ENCODE data around the gene DYNC2H1. TPM values are rescaled to one million over a fixed set of nuclear protein-coding genes. Genes with fewer than 3 reads are reported as not detected.

The DYNC2H1 gene
- total RNA-seq, 4 donors from 2014 or later, result 4.7 to 14.0 (median 8.1) TPM

DNA sequence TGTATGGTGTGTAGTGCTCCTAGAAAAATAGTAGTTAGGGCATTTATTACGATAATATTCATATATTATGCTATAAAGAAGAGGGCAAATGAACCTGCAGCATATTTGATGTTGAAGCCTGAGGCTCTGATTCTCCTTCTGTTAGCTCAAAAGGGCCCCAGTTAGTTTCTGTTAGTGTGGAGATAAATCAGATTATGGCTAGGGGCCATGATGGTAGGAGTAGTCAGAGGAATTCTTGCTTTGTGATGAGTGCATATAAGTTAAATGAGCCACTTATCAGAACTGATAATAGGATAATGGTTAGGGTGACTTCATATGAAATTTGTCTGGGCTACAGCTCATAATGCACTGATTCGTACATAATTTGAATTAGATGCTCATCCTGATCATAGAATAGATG, 298.4 kb downstream of the DYNC2H1 start:
- Histone ChIP-seq H3K27ac (no peak overlapping the region), H3K4me1 (no peaks in the 10 kb centered on the region)
- TF ChIP-seq, protein P1, sequence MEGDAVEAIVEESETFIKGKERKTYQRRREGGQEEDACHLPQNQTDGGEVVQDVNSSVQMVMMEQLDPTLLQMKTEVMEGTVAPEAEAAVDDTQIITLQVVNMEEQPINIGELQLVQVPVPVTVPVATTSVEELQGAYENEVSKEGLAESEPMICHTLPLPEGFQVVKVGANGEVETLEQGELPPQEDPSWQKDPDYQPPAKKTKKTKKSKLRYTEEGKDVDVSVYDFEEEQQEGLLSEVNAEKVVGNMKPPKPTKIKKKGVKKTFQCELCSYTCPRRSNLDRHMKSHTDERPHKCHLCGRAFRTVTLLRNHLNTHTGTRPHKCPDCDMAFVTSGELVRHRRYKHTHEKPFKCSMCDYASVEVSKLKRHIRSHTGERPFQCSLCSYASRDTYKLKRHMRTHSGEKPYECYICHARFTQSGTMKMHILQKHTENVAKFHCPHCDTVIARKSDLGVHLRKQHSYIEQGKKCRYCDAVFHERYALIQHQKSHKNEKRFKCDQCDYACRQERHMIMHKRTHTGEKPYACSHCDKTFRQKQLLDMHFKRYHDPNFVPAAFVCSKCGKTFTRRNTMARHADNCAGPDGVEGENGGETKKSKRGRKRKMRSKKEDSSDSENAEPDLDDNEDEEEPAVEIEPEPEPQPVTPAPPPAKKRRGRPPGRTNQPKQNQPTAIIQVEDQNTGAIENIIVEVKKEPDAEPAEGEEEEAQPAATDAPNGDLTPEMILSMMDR (IDR thresholded peaks at IDR 0.05), result no peak
- no peak for TF ChIP-seq POLR2A (IDR thresholded peaks at IDR 0.05)

GRCh38 chr11:103413266-103413888, 304.2 kb downstream of the DYNC2H1 start:
- DNase-seq, result no peak
- H3K9me3 ChIP-seq, result no peaks in the 10 kb centered on the region
- no peak overlapping the region for H3K27ac ChIP-seq
- no peaks in the 10 kb centered on the region for H3K27me3 ChIP-seq
- H3K36me3 ChIP-seq, result no peaks in the 10 kb centered on the region
- H3K4me3 ChIP-seq, result no peak overlapping the region
- TF ChIP-seq, protein P1 (IDR thresholded peaks at IDR 0.05), result no peak
- no peak for TF ChIP-seq POLR2A (IDR thresholded peaks at IDR 0.05)
- no peaks in the 10 kb centered on the region for H3K4me1 ChIP-seq

More for the DNA sequence above, 298.4 kb downstream of the DYNC2H1 start:
- no peak for DNase-seq
- Histone ChIP-seq H3K36me3 (no peaks in the 10 kb centered on the region), H3K9me3 (no peaks in the 10 kb centered on the region), H3K27me3 (no peaks in the 10 kb centered on the region), H3K4me3 (no peak overlapping the region)

GRCh38 chr11:103418014-103418413, 308.8 kb downstream of the DYNC2H1 start:
- TF ChIP-seq POLR2A (IDR thresholded peaks at IDR 0.05), result no peak
- TF ChIP-seq, protein P1 (IDR thresholded peaks at IDR 0.05), result no peak
- Histone ChIP-seq H3K27ac (no peak overlapping the region), H3K4me3 (no peak overlapping the region)

GRCh38 chr11:103420593-103420992, 311.4 kb downstream of the DYNC2H1 start:
- no peaks in the 10 kb centered on the region for H3K9me3 ChIP-seq
- H3K4me1 ChIP-seq, result no peaks in the 10 kb centered on the region
- TF ChIP-seq, protein P1 (IDR thresholded peaks at IDR 0.05), result no peak
- TF ChIP-seq POLR2A (IDR thresholded peaks at IDR 0.05), result no peak
- no peak for DNase-seq
- H3K27ac ChIP-seq, result no peak overlapping the region
- H3K36me3 ChIP-seq, result no peaks in the 10 kb centered on the region
- H3K4me3 ChIP-seq, result no peak overlapping the region
- H3K27me3 ChIP-seq, result no peaks in the 10 kb centered on the region

More at GRCh38 chr11:103418014-103418413, 308.8 kb downstream of the DYNC2H1 start:
- DNase-seq, result no peak
- H3K36me3 ChIP-seq, result no peaks in the 10 kb centered on the region
- no peaks in the 10 kb centered on the region for H3K9me3 ChIP-seq
- no peaks in the 10 kb centered on the region for H3K27me3 ChIP-seq
- H3K4me1 ChIP-seq, result no peaks in the 10 kb centered on the region

DNA sequence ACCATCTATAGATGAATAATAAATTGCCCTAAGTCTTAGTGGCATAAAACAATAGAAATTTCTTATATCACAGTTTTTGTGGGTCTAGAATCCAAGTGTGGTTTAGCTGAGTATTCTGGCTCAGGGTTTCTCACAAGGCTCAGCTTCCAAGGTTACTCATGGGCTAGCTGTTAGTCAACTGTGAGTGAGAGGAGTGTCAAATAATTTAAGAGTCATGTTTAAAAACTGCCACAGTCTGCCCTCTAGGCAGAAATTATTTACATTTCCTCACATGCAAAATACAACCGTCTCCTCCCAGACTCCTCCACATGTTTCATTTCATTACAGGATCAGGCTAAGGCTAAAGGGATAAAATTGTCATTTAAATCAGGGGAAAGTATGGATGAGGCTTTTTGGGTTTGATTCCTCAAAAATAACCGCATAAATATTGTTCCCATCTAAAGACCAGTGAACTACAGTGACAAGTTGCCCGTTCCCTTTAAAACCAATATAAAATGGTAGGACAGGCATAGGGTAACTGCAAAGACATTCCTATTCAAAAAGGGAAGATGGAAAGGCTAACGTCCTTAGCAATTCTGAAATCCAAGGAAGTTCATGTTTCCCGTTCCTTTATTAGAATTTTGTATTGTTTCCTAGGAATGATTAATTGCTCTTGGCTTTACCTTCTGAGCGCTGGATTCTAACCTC, 324.3 kb downstream of the DYNC2H1 start:
- Histone ChIP-seq H3K4me3 (no peak overlapping the region), H3K36me3 (no peaks in the 10 kb centered on the region), H3K9me3 (no peaks in the 10 kb centered on the region), H3K27ac (no peak overlapping the region), H3K4me1 (no peaks in the 10 kb centered on the region), H3K27me3 (no peaks in the 10 kb centered on the region)
- no peak for DNase-seq
- TF ChIP-seq, protein P1 (IDR thresholded peaks at IDR 0.05), result no peak
- no peak for TF ChIP-seq POLR2A (IDR thresholded peaks at IDR 0.05)

Measured in Peyer's patch (tissue), 4 donors.